Kidney epithelial cell (primary cell): ENCODE data around the gene RECK. TPM values are rescaled to one million over a fixed set of nuclear protein-coding genes. Genes with fewer than 3 reads are reported as not detected.

Experiments used
- DNase-seq: peaks from one replicate; pipeline ENCODE4 v3.0.0-alpha.2; 2010; ENCODE audit warnings: low read depth
- H3K27me3 ChIP-seq: 2 replicates; pipeline ENCODE4 v1.6.0; 2011; ENCODE audit warnings: low read length; ENCODE audit not compliant: control insufficient read depth, insufficient read depth
- H3K36me3 ChIP-seq: 2 replicates; pipeline ENCODE4 v1.5.1; 2011; ENCODE audit warnings: low read length; ENCODE audit not compliant: control insufficient read depth, insufficient read depth
- H3K4me3 ChIP-seq: 2 replicates; pipeline ENCODE4 v1.5.1; 2011; ENCODE audit warnings: low read depth, mild to moderate bottlenecking, control low read depth, low read length
- total RNA-seq: library from RNA; depleted of rRNA; stranded (reverse); fragments of >200 nt; gene quantifications from 2 replicates; pipeline ENCODE4 v1.2.3, GENCODE V29; 2015
- TF ChIP-seq, protein P1 (sequence below): IDR thresholded peaks from 2 replicates; pipeline ENCODE4 v1.5.1; 2011; ENCODE audit warnings: mild to moderate bottlenecking, moderate library complexity, low read length, control low read depth, inconsistent platforms; ENCODE audit not compliant: insufficient read depth, poor library complexity, severe bottlenecking

The RECK gene
- total RNA-seq, 1 donor from 2014 or later = 4.0 TPM

DNA sequence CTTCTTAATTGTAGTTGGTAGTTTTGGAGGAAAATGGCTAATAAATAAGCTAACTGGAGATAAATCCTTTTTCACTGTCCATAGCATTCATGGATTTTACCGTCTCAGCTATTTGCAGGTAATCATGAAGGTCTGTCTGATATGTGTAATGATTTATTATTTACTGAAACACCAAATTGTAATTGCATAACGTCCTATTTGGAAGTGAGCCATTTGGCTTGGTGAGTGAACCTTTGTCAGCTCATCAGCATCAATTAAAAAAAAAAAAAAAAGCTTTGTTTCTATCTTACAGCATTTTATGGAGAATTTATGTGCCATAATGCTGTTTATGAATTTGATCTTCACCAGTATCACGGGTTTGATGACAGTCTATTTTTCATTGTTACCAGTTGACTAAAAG, 20.2 kb downstream of the RECK start:
- no peaks in the 10 kb centered on the region for H3K36me3 ChIP-seq
- TF ChIP-seq, protein P1, sequence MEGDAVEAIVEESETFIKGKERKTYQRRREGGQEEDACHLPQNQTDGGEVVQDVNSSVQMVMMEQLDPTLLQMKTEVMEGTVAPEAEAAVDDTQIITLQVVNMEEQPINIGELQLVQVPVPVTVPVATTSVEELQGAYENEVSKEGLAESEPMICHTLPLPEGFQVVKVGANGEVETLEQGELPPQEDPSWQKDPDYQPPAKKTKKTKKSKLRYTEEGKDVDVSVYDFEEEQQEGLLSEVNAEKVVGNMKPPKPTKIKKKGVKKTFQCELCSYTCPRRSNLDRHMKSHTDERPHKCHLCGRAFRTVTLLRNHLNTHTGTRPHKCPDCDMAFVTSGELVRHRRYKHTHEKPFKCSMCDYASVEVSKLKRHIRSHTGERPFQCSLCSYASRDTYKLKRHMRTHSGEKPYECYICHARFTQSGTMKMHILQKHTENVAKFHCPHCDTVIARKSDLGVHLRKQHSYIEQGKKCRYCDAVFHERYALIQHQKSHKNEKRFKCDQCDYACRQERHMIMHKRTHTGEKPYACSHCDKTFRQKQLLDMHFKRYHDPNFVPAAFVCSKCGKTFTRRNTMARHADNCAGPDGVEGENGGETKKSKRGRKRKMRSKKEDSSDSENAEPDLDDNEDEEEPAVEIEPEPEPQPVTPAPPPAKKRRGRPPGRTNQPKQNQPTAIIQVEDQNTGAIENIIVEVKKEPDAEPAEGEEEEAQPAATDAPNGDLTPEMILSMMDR = no peak

DNA sequence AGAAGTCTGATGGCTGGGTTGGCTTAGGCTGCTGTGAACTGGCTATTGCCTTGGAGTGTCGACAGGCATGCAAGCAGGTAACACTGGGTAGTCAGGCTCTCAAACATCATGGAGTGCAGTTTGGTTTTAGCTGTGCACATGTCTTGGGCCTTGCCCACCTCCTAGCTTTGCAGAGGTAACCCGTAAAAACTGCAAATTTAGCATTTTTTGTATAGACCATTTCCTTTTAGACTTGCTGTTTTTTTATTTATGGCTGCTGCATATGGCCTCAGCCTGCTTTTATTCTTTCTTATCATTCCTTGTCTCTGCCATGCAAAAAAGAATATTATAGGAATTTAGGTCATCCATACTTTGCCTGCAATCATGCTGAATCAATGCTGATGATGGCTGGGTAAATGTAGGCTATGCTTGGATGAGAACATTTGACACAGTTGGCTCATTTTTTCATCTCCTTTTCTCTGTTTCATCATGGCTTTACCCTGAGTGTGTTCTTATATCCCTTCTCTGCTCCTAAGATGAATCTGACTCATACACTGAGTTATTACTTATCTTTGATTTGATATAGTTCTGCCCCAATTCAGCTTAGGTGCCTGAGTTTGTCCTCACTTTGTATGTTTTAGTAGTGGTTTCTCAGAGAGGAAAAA, 27.2 kb downstream of the RECK start:
- DNase-seq = no peak
- Histone ChIP-seq H3K4me3 (no peak overlapping the region), H3K27me3 (no peaks in the 10 kb centered on the region), H3K36me3 (peaks cover 2% of the 10 kb centered on the region)
- TF ChIP-seq, protein P1 = no peak

More for the DNA sequence above, 20.2 kb downstream of the RECK start:
- DNase-seq = no peak
- no peaks in the 10 kb centered on the region for H3K27me3 ChIP-seq
- H3K4me3 ChIP-seq = no peak overlapping the region

DNA sequence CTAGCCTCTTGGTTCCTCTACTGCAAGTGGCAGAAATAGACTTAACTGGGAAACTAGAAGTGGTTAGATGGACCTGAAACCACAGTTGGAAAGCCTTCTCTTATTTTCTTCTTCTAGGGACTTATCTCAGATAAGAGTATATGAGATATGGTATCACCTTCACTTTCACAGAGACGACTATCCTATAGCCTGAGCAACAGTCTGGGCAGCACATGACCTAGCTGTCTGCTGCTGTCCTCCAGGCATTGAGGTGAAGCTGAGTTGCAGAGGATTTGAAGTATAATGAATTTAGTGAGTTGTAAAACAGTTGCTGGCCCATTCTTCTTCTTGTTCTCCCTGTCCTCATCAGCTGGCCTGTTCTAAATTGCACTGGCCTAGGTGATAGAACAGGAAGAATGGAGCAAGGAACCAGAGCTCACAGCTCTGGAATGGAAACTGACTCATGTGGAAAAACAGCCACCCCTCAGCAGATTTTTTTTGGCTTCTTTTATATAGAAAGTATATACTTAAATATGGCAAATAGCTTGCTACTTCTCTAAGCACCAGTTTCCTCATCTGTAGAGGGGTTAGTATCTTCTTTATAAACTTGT, 27.8 kb downstream of the RECK start:
- Histone ChIP-seq H3K4me3 (no peak overlapping the region), H3K27me3 (no peaks in the 10 kb centered on the region), H3K36me3 (peaks cover 2% of the 10 kb centered on the region)
- DNase-seq = no peak
- TF ChIP-seq, protein P1 = no peak

DNA sequence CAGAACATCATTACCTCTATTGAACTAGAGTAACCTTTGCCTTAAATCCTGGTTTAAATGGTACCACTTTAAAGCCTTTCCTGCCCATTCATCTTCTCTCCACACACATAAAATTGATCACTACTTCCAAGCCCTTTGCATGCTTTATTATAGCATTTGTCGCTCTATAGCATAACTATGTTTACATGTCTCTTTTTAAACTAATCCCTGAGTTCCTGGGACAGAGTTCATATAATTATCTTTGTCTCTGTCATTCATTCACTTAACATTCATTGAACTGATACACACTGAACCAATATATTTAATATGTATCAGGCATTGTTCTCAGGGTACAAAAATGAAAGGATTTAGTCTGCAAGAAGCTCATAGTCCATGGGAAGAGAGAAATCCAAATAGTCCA, 37.3 kb downstream of the RECK start:
- DNase-seq = no peak
- Histone ChIP-seq H3K36me3 (no peaks in the 10 kb centered on the region), H3K4me3 (no peak overlapping the region), H3K27me3 (no peaks in the 10 kb centered on the region)
- TF ChIP-seq, protein P1 = no peak

DNA sequence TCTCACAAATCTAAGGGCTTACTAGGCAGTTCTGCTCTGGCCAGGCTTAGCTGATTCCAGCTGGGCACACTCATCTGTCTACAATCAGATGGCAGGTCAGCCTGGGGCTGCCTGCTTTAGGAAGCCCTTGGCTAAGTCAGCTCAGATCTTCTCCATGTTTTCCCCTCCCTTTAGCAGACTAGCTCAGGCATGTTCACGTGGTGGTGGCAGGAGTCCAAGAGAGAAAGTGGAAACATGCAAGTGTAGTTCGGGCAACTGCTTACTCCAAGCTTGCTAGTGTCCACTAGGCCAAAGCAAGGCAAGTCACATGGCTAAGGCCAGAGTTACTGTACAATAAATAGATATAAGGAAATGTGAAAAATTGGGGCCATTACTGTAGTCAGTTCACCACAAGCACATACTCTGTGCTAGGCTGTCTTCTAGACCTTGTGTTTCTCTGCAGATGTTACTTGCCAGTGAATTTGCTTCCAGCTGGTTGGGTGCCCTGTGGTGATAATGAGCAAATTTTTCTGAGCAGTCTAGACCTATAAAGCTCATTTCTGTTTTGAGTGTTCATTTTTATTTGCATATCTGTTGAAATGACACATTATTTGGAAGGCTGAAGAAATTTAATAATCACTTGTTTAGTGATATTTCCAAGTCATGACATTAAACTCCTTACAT, 38.3 kb downstream of the RECK start:
- H3K36me3 ChIP-seq = no peaks in the 10 kb centered on the region
- H3K4me3 ChIP-seq = no peak overlapping the region
- TF ChIP-seq, protein P1 = no peak
- DNase-seq = no peak
- H3K27me3 ChIP-seq = no peaks in the 10 kb centered on the region
